Suprapubic skin (tissue), 4 donors: ENCODE data around the gene STARD8.

Experiments
- CTCF ChIP-seq, 2 donors: fragments of 200-600 bp in 1 of 2; fragments of 450-650 bp in 1 of 2; sonication (generic) in 1 of 2; IDR thresholded peaks; one replicate each; pipeline ENCODE4 v1.5.1; 2016 to 2019; ENCODE audit warnings: antibody characterized with exemption in 2 of 2, mild to moderate bottlenecking in 1 of 2, moderate library complexity in 1 of 2
- EP300 ChIP-seq: sonication (generic); formaldehyde crosslinking; IDR thresholded peaks from one replicate; pipeline ENCODE4 v1.6.1; 2017; ENCODE audit warnings: antibody characterized with exemption
- POLR2A ChIP-seq, 2 donors: fragments of 450-650 bp; IDR thresholded peaks; one replicate each; pipeline ENCODE4 v1.6.1; 2017; ENCODE audit warnings: antibody characterized with exemption in 2 of 2, mild to moderate bottlenecking in 2 of 2, moderate library complexity in 2 of 2
- POLR2AphosphoS5 ChIP-seq, 3 donors: sonication (generic); formaldehyde crosslinking; IDR thresholded peaks; one replicate each; pipeline ENCODE4 v1.6.1; 2017; ENCODE audit warnings: antibody characterized with exemption in 3 of 3

- TF ChIP-seq CTCF (IDR thresholded peaks at IDR 0.05) (no peak), POLR2A (IDR thresholded peaks at IDR 0.05) (no peak), POLR2AphosphoS5 (IDR thresholded peaks at IDR 0.05) (no peak), EP300 (no peak)
Measured at GRCh38 chrX:68652326-68653170, 5.1 kb downstream of the STARD8 start.
